Body of pancreas (tissue), 4 donors: ENCODE measurements around the gene FBN1.

ENCODE experiments used
- CTCF ChIP-seq, 7 experiments: fragments of 450-650 bp in 4 of 7; fragments of 200-600 bp in 3 of 7; sonication (generic) in 3 of 7; IDR thresholded peaks; one replicate each; pipeline ENCODE4 v1.5.1; 2016 to 2019; ENCODE audit warnings: antibody characterized with exemption in 7 of 7
- POLR2A ChIP-seq, 3 donors: fragments of 450-650 bp; IDR thresholded peaks; one replicate each; pipeline ENCODE4 v1.6.1; 2016; ENCODE audit warnings: antibody characterized with exemption in 3 of 3, mild to moderate bottlenecking in 2 of 3

GRCh38 chr15:48432688-48433087 is 212.8 kb downstream of the FBN1 start:
- no peak for TF ChIP-seq CTCF (IDR thresholded peaks at IDR 0.05)
- no peak for TF ChIP-seq POLR2A (IDR thresholded peaks at IDR 0.05)
